ENCODE measurements around the gene TARM1.
"Not testable (repeated sequence)": the region's sequence is repeated elsewhere in the genome, so short reads cannot be mapped to it uniquely, and the experiment has no call there.

TARM1 gene

GRCh38 chr19:54099190-54099902 is 18.2 kb upstream of the TARM1 start:
- peak; percentile 79 for DNase-seq

- peak; percentile 21 for DNase-seq
Measured at GRCh38 chr19:54096617-54097106, 15.5 kb upstream of the TARM1 start.

- peak; percentile 12 for DNase-seq
Measured at GRCh38 chr19:54095859-54096616, 14.9 kb upstream of the TARM1 start.

- DNase-seq = no peak
Measured at GRCh38 chr19:54095136-54095858, 14.1 kb upstream of the TARM1 start.

GRCh38 chr19:54094426-54095000 is 13.3 kb upstream of the TARM1 start:
- DNase-seq = no peak

- no peak for DNase-seq
Measured at GRCh38 chr19:54084410-54084809, 3.2 kb upstream of the TARM1 start.

GRCh38 chr19:54077334-54077733 is 3.8 kb downstream of the TARM1 start:
- DNase-seq = peak; percentile 80

- no peak for DNase-seq
Measured at GRCh38 chr19:54074851-54075250, 6.3 kb downstream of the TARM1 start.

GRCh38 chr19:54073829-54074228 is 7.3 kb downstream of the TARM1 start:
- no peak for DNase-seq

GRCh38 chr19:54069470-54069869 is 11.7 kb downstream of the TARM1 start:
- no peak for DNase-seq

GRCh38 chr19:54063350-54064116 is 17.6 kb downstream of the TARM1 start, which contains the start of gene VSTM1:
TSS of gene VSTM1 (minus strand) at chr19:54063897. CDS start at chr19:54063777, 120 bp downstream.
- DNase-seq = no peak

GRCh38 chr19:54062643-54063042 is 18.5 kb downstream of the TARM1 start:
- peak; percentile 64 for DNase-seq

GRCh38 chr19:54047616-54048015 is 33.5 kb downstream of the TARM1 start:
- peak; percentile 98 for DNase-seq

- no peak for DNase-seq
Measured at GRCh38 chr19:54045771-54046170, 35.4 kb downstream of the TARM1 start.

GRCh38 chr19:54042989-54043388 is 38.2 kb downstream of the TARM1 start:
- DNase-seq = no peak

GRCh38 chr19:54041969-54042606 is 39.1 kb downstream of the TARM1 start:
- no peak for DNase-seq

GRCh38 chr19:54040003-54040402 is 41.2 kb downstream of the TARM1 start:
- no peak for DNase-seq

- DNase-seq = not testable (repeated sequence)
Measured at GRCh38 chr19:54036542-54036941, 44.6 kb downstream of the TARM1 start.

GRCh38 chr19:54035215-54036178 is 45.7 kb downstream of the TARM1 start:
- peak; percentile 70 for DNase-seq

- DNase-seq = peak; percentile 32
Measured at GRCh38 chr19:54030895-54031586, 50.1 kb downstream of the TARM1 start.

All from inflammatory macrophage treated with lipopolysaccharide for 4 hours (primary cell).